Cardiac fibroblast (primary cell): ENCODE data around the gene VPS37B.

ENCODE experiments used
- DNase-seq, 2 donors: peaks; one replicate each; pipeline versions ENCODE4 v3.0.0 to v3.0.0-alpha.2; 2010; ENCODE audit warnings: low read depth in 2 of 2
- H3K4me3 ChIP-seq, 2 donors: replicated peaks in 1 of 2; 1 replicate in 1 of 2; 2 replicates in 1 of 2; pipeline ENCODE4 v1.5.1; 2011; ENCODE audit warnings: low read depth in 2 of 2, low read length in 2 of 2, mild to moderate bottlenecking in 2 of 2, moderate library complexity in 1 of 2
- TF ChIP-seq, protein P1 (sequence below): IDR thresholded peaks from one replicate; pipeline ENCODE4 v1.5.1; 2011; ENCODE audit warnings: low read depth, mild to moderate bottlenecking, low read length, inconsistent platforms

Gene VPS37B

DNA sequence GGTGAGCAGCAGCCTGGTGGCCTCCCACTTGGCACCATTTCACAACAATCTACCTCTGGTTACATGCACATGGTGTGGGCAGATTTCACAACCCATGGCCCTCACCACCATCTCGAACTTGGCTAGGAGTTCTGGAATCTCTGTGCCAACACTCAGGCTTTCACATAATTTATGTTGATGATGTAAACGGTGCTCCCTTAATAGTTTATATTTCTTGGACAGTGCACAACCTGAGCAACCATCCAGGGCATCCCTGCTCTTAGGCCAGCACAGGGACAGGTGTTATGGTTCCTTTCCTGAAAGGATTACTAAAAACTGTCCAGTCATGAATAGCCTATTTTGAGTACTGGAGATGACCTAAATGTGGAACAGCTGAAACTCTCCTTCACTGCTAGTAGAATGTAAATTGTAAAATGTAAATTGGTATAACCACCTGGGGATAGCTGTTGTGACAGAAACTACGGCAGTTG is 41.7 kb upstream of the VPS37B start:
- no peak overlapping the region for H3K4me3 ChIP-seq
- peak in 1 of 2 donors; percentile 23 for DNase-seq
- TF ChIP-seq, protein P1, sequence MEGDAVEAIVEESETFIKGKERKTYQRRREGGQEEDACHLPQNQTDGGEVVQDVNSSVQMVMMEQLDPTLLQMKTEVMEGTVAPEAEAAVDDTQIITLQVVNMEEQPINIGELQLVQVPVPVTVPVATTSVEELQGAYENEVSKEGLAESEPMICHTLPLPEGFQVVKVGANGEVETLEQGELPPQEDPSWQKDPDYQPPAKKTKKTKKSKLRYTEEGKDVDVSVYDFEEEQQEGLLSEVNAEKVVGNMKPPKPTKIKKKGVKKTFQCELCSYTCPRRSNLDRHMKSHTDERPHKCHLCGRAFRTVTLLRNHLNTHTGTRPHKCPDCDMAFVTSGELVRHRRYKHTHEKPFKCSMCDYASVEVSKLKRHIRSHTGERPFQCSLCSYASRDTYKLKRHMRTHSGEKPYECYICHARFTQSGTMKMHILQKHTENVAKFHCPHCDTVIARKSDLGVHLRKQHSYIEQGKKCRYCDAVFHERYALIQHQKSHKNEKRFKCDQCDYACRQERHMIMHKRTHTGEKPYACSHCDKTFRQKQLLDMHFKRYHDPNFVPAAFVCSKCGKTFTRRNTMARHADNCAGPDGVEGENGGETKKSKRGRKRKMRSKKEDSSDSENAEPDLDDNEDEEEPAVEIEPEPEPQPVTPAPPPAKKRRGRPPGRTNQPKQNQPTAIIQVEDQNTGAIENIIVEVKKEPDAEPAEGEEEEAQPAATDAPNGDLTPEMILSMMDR = no peak

- H3K4me3 ChIP-seq = no peak overlapping the region
- DNase-seq = no peak
- TF ChIP-seq, protein P1 = no peak
Measured at GRCh38 chr12:122935318-122935717, 39.4 kb upstream of the VPS37B start.

- H3K4me3 ChIP-seq = no peak overlapping the region
- TF ChIP-seq, protein P1 = no peak
- DNase-seq = no peak
Measured at GRCh38 chr12:122934722-122935121, 38.8 kb upstream of the VPS37B start.

- no peak overlapping the region for H3K4me3 ChIP-seq
- DNase-seq = no peak
- TF ChIP-seq, protein P1 = no peak
Measured at GRCh38 chr12:122932207-122932606, 36.3 kb upstream of the VPS37B start.

DNA sequence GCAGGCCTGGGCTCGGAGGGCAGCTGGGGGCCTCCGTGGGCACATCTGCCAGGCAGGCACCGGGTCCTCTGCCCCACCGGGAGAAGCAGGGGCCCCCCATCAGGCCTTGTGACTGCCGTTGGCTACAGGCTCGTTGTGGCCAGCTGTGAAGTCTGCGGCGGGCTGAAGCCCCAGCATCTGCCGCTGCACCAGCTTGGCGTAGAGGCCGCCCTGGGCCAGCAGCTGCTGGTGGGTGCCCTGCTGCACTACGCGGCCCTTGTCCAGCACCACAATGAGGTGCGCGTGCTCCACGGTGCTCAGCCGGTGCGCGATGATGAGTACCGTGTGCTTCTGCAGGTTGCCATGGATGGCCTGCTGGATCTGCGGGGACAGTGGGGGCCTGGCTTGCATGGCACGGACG is 33.9 kb upstream of the VPS37B start:
- TF ChIP-seq, protein P1 = no peak
- no peak overlapping the region for H3K4me3 ChIP-seq
- no peak for DNase-seq

DNA sequence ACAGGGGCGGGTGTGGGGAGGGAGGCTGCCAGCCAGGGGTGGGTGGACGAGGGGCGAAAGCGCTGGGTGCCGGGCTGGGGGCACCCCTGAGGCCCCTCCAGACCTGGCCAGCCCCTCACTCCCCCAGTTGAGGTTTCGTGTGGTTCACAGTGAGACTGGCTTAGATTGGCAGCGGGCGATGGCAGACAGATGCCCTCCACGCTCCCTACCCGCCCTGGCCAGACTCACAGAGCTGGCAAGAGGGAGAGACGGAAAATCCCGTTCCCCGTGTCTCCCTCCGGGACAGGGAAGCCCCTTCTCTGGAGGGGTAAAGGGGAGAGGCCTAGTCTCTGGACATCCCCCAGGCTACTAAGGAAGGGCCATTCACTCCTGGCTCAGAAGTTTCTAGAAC is 33.2 kb upstream of the VPS37B start:
- TF ChIP-seq, protein P1 = no peak
- DNase-seq = no peak
- no peak overlapping the region for H3K4me3 ChIP-seq
